ENCODE data around the gene FKBP2. TPM values are rescaled to one million over a fixed set of nuclear protein-coding genes. Genes with fewer than 3 reads are reported as not detected.
A peak's percentile ranks its signal among the peaks of the same experiment; 100 is the strongest.

Gene FKBP2
- total and polyA plus RNA-seq, 2 of the 13 experiments (the other 11 are each of a cell fraction or from before 2014, with no cell fraction given) = 30.1 to 53.3 TPM

- no peak for TF ChIP-seq ZNF660 (CRISPR knock-in tag; IDR thresholded peaks at IDR 0.05; ENCODE audit: borderline replicate concordance, low read depth)
- TF ChIP-seq ZNF572 (CRISPR knock-in tag; IDR thresholded peaks at IDR 0.05) = no peak
- 0 out of 2 replicates have a peak, but pooled peaks have one; percentile 47 for TF ChIP-seq ZNF740 (CRISPR knock-in tag; IDR thresholded peaks at IDR 0.05)
- TF ChIP-seq ATF7 (IDR thresholded peaks at IDR 0.05) = no peak
- no peak for TF ChIP-seq ATF7 (CRISPR knock-in tag; IDR thresholded peaks at IDR 0.05)
- no peak for TF ChIP-seq LRRFIP1 (CRISPR knock-in tag; conservative IDR thresholded peaks at IDR 0.05)
- 0 out of 2 replicates have a peak, but pooled peaks have one; percentile 27 for TF ChIP-seq IRF2 (CRISPR knock-in tag; IDR thresholded peaks at IDR 0.05)
- no peak for TF ChIP-seq GTF2F1 (IDR thresholded peaks at IDR 0.05; ENCODE audit: low read length)
- TF ChIP-seq ZNF101 (CRISPR knock-in tag; IDR thresholded peaks at IDR 0.05; ENCODE audit: borderline replicate concordance, low read depth) = no peak
- TF ChIP-seq ZMYM4 (CRISPR knock-in tag; IDR thresholded peaks at IDR 0.05) = no peak
- TF ChIP-seq ZNF318 (CRISPR knock-in tag; IDR thresholded peaks at IDR 0.05) = no peak
- TF ChIP-seq EED (CRISPR knock-in tag; IDR thresholded peaks at IDR 0.05) = 0 out of 2 replicates have a peak, but pooled peaks have one; percentile 33
- 0 out of 2 replicates have a peak, but pooled peaks have one; percentile 60 for TF ChIP-seq ZNF569 (CRISPR knock-in tag; IDR thresholded peaks at IDR 0.05; ENCODE audit: borderline replicate concordance)
- TF ChIP-seq ATM (IDR thresholded peaks at IDR 0.05; ENCODE audit: borderline replicate concordance) = no peak
- peak; percentile 75; the same call in 1 of the 2 replicates for TF ChIP-seq BATF2 (CRISPR knock-in tag; IDR thresholded peaks at IDR 0.05)
- no peak for TF ChIP-seq FOXP4 (CRISPR knock-in tag; IDR thresholded peaks at IDR 0.05)
These were observed 28.1 kb downstream of the FKBP2 start (continued) for GRCh38 chr11:64268893-64269539.

Measured in HepG2 (cell line).